Measurements from ENCODE around the gene FNTB. TPM values are rescaled to one million over a fixed set of nuclear protein-coding genes. Genes with fewer than 3 reads are reported as not detected.

Gene FNTB
- total and polyA plus RNA-seq, 9 of the 15 experiments (the other 6 are each of a cell fraction or from before 2014, with no cell fraction given), result 6.9 to 23.2 (median 12.2) TPM

DNA sequence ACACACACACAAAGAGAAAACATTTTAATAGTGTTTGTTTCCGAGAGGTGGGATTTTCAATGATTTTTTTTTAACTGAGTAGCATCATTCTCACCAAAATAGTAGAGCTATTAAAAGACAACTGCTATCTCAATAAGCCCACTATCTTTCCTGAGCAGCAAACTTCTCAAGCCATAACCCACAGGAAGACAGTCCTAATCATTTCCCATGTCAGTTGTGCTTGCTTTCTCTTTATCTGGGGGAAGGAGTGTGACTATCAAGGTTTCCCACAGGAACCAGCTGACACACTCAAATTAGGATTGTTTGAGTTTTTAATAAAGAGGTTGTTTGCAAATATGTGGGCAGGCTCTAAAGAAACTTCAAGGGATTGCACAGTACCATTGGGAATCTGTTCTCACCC, 120.5 kb downstream of the FNTB start:
- POLR2A ChIA-PET, result no interaction called here
- H3K9me1 ChIP-seq (ENCODE audit: control insufficient read depth, insufficient read depth, low read length), result no peaks in the 10 kb centered on the region
- no peak overlapping the region for H3K9ac ChIP-seq (ENCODE audit: insufficient read depth in 1 of 2, low read depth in 2 of 2, low read length in 2 of 2)
- TF ChIP-seq KAT2B (IDR thresholded peaks at IDR 0.05; ENCODE audit: low read depth, low read length), result no peak
- TF ChIP-seq POLR2AphosphoS5 (IDR thresholded peaks at IDR 0.05; ENCODE audit: control insufficient read depth, insufficient read depth, low read depth, low read length), result peak; percentile 79; the same call in 1 of the 2 replicates
- TF ChIP-seq ZNF165 (CRISPR knock-in tag; IDR thresholded peaks at IDR 0.05; ENCODE audit: borderline replicate concordance), result no peak
- no peak for TF ChIP-seq POLR2B (IDR thresholded peaks at IDR 0.05; ENCODE audit: low read depth, partially characterized antibody)
- TF ChIP-seq ZNF644 (tag; IDR thresholded peaks at IDR 0.05; ENCODE audit: low read depth), result no peak
- TF ChIP-seq CEBPB (tag; IDR thresholded peaks at IDR 0.05), result no peak
- TF ChIP-seq PRMT5 (CRISPR knock-in tag; IDR thresholded peaks at IDR 0.05), result no peak
- TF ChIP-seq, protein P1, sequence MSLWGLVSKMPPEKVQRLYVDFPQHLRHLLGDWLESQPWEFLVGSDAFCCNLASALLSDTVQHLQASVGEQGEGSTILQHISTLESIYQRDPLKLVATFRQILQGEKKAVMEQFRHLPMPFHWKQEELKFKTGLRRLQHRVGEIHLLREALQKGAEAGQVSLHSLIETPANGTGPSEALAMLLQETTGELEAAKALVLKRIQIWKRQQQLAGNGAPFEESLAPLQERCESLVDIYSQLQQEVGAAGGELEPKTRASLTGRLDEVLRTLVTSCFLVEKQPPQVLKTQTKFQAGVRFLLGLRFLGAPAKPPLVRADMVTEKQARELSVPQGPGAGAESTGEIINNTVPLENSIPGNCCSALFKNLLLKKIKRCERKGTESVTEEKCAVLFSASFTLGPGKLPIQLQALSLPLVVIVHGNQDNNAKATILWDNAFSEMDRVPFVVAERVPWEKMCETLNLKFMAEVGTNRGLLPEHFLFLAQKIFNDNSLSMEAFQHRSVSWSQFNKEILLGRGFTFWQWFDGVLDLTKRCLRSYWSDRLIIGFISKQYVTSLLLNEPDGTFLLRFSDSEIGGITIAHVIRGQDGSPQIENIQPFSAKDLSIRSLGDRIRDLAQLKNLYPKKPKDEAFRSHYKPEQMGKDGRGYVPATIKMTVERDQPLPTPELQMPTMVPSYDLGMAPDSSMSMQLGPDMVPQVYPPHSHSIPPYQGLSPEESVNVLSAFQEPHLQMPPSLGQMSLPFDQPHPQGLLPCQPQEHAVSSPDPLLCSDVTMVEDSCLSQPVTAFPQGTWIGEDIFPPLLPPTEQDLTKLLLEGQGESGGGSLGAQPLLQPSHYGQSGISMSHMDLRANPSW (CRISPR knock-in tag; IDR thresholded peaks at IDR 0.05), result no peak
- peak; percentile 12; the same call in 1 of the 2 replicates for TF ChIP-seq CC2D1A (IDR thresholded peaks at IDR 0.05)
- peak; percentile 90 for TF ChIP-seq CBFA2T2 (conservative IDR thresholded peaks at IDR 0.05)
- TF ChIP-seq JUND (IDR thresholded peaks at IDR 0.05; ENCODE audit: borderline replicate concordance, low read depth, low read length), result peak; percentile 44; the same call in 1 of the 2 replicates
- no peak; the same call in 2 of the 3 replicates for TF ChIP-seq JUND (tag; IDR thresholded peaks at IDR 0.05; ENCODE audit: borderline replicate concordance, low read depth, low read length)
- peak; percentile 67; the same call in 1 of the 2 replicates for TF ChIP-seq SMAD4 (CRISPR knock-in tag; conservative IDR thresholded peaks at IDR 0.05)
- TF ChIP-seq NFIC (IDR thresholded peaks at IDR 0.05), result peak; percentile 74
- TF ChIP-seq ETV1 (tag; conservative IDR thresholded peaks at IDR 0.05; ENCODE audit: low read depth), result peak; percentile 51
- TF ChIP-seq TAL1 (IDR thresholded peaks at IDR 0.05), result peak; percentile 84
- TF ChIP-seq, protein P2, sequence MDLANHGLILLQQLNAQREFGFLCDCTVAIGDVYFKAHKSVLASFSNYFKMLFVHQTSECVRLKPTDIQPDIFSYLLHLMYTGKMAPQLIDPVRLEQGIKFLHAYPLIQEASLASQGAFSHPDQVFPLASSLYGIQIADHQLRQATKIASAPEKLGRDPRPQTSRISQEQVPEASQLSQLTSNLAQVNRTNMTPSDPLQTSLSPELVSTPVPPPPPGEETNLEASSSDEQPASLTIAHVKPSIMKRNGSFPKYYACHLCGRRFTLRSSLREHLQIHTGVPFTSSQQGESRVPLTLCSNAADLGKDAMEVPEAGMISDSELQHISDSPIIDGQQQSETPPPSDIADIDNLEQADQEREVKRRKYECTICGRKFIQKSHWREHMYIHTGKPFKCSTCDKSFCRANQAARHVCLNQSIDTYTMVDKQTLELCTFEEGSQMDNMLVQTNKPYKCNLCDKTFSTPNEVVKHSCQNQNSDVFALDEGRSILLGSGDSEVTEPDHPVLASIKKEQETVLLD (IDR thresholded peaks at IDR 0.05), result no peak
- peak; percentile 56; the same call in 1 of the 2 replicates for TF ChIP-seq FOSL1 (tag; conservative IDR thresholded peaks at IDR 0.05)
- TF ChIP-seq, protein P3, sequence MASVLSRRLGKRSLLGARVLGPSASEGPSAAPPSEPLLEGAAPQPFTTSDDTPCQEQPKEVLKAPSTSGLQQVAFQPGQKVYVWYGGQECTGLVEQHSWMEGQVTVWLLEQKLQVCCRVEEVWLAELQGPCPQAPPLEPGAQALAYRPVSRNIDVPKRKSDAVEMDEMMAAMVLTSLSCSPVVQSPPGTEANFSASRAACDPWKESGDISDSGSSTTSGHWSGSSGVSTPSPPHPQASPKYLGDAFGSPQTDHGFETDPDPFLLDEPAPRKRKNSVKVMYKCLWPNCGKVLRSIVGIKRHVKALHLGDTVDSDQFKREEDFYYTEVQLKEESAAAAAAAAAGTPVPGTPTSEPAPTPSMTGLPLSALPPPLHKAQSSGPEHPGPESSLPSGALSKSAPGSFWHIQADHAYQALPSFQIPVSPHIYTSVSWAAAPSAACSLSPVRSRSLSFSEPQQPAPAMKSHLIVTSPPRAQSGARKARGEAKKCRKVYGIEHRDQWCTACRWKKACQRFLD (CRISPR knock-in tag; IDR thresholded peaks at IDR 0.05), result 0 out of 2 replicates have a peak, but pooled peaks have one; percentile 39

More for the DNA sequence above, 120.5 kb downstream of the FNTB start:
- peak; percentile 90 for FAIRE-seq
- Histone ChIP-seq H3K4me2 (ENCODE audit: insufficient read depth, low read length) (peak overlapping the region; percentile 28), H2AFZ (ENCODE audit: low read depth, low read length) (no peak overlapping the region), H3K4me3 (no peak overlapping the region), H4K20me1 (replicated peaks; ENCODE audit: control insufficient read depth, insufficient read depth, low read length) (no peaks in the 10 kb centered on the region), H3K27me3 (ENCODE audit: control insufficient read depth in 2 of 2, insufficient read depth in 2 of 2, low read length in 2 of 2) (no peaks in the 10 kb centered on the region), H3K36me3 (ENCODE audit: control insufficient read depth, insufficient read depth, low read length) (no peaks in the 10 kb centered on the region), H3K4me1 (replicated peaks in 1 of 2; ENCODE audit: control insufficient read depth in 2 of 2, insufficient read depth in 2 of 2, low read length in 2 of 2) (peaks cover 20 to 32% of the 10 kb centered on the region in 2 experiments), H3K27ac (ENCODE audit: extremely low read depth, low read depth, low read length) (peak overlapping the region; percentile 68; the same call in 1 of the 3 replicates), H3K79me2 (ENCODE audit: control insufficient read depth, insufficient read depth, low read length) (peaks cover 2% of the 10 kb centered on the region; the same call in 1 of the 3 replicates), H3K9me3 (replicated peaks; ENCODE audit: control insufficient read depth, insufficient read depth, low read depth, low read length) (no peaks in the 10 kb centered on the region)
- in situ Hi-C loops (cut with MboI) (no loop called here), intact Hi-C loops (cut with micrococcal nuclease) (no loop called here)
- 0% methylated on average over 1 of the region's 1 CpG for WGBS (ENCODE audit: insufficient coverage, low coverage, missing lambda C conversion rate)
- peak; percentile 18 for ATAC-seq
- DNase-seq (ENCODE audit: extremely low read depth in 1 of 4, low spot score in 3 of 4), result peak; percentile 13 to 75 (median 36)
- no TSS peak for BruUV-seq (replicated peaks)
- CTCF ChIA-PET (ENCODE audit: low intra/inter-chr PET ratio), result no interaction called here

All from K562 (cell line).